ENCODE results near the gene PHF13. TPM values are rescaled to one million over a fixed set of nuclear protein-coding genes. Genes with fewer than 3 reads are reported as not detected.
"Not testable (repeated sequence)": the region's sequence is repeated elsewhere in the genome, so short reads cannot be mapped to it uniquely, and the experiment has no call there.

The PHF13 gene
- total and polyA plus RNA-seq, 8 donors, result 4.0 to 8.3 (median 4.8) TPM

DNA sequence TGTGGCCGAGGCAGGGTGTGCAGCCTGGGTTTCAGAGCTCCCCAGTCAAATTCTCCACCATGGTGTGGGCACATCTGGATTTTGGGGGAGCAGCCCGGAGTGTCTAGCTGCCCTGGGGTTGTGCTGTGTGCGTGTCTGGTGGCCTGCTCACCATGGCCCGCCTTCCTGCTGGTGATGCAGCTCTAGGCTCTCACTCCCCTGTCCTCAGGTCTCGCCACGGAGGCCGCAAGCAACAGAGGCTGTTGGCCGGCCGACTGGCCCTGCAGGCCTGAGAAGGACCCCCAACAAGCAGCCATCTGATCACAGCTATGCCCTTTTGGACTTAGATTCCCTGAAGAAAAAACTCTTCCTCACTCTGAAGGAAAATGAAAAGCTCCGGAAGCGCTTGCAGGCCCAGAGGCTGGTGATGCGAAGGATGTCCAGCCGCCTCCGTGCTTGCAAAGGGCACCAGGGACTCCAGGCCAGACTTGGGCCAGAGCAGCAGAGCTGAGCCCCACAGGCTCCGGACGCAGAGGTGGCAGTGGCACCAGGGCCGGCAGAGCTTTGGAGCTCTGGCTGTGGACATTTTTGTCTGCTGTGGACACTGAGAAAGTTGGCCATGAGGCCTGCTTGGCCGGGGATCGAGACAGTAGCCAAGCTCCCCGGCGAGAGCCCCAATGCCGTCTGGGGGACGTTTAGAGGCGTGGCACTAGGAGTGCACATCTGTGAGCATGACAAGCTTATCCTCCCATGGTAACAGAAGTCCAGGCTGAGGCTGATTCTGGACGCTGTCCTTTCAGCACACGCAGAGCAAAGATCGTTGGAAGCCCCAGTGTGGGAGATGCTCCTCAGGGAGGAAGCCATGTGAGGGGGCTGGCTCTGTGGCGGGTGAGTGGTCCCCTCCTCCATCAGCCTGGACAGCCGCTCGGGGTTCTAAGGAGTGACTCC lies 19.3 kb downstream of the PHF13 start:
- Histone ChIP-seq H3K4me3 (no peak overlapping the region), H3K9me3 (no peaks in the 10 kb centered on the region), H3K36me3 (peaks cover 0 to 40% (median 15%) of the 10 kb centered on the region in 3 donors), H3K27ac (no peak overlapping the region), H3K27me3 (no peaks in the 10 kb centered on the region), H3K4me1 (peaks cover 0 to 4% (median 0%) of the 10 kb centered on the region in 3 donors)
- WGBS, 2 donors, result 88 to 92% methylated on average over 29 to 30 of the region's 30 CpGs
- FAIRE-seq (no peak), DNase-seq (no peak), ATAC-seq (no peak)
- intact Hi-C loops (cut with DNase I), result no loop called here
- TF ChIP-seq, protein P1, sequence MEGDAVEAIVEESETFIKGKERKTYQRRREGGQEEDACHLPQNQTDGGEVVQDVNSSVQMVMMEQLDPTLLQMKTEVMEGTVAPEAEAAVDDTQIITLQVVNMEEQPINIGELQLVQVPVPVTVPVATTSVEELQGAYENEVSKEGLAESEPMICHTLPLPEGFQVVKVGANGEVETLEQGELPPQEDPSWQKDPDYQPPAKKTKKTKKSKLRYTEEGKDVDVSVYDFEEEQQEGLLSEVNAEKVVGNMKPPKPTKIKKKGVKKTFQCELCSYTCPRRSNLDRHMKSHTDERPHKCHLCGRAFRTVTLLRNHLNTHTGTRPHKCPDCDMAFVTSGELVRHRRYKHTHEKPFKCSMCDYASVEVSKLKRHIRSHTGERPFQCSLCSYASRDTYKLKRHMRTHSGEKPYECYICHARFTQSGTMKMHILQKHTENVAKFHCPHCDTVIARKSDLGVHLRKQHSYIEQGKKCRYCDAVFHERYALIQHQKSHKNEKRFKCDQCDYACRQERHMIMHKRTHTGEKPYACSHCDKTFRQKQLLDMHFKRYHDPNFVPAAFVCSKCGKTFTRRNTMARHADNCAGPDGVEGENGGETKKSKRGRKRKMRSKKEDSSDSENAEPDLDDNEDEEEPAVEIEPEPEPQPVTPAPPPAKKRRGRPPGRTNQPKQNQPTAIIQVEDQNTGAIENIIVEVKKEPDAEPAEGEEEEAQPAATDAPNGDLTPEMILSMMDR (IDR thresholded peaks at IDR 0.05), result no peak

- H3K4me3 ChIP-seq, result no peak overlapping the region
- FAIRE-seq (no peak), ATAC-seq (peak; percentile 63 to 85 (median 80)), DNase-seq (peak; percentile 47 to 89 (median 77))
- TF ChIP-seq, protein P1 (IDR thresholded peaks at IDR 0.05), result peak in 3 of 4 donors; percentile 21 to 38 (median 22)
- WGBS, 2 donors, result 65 to 69% methylated on average over 29 of the region's 29 CpGs
- H3K27me3 ChIP-seq, result no peaks in the 10 kb centered on the region
- intact Hi-C loops (cut with DNase I), result no loop called here
- no peak overlapping the region for H3K27ac ChIP-seq
- H3K4me1 ChIP-seq, result peaks cover 0 to 4% (median 0%) of the 10 kb centered on the region in 3 donors
- no peaks in the 10 kb centered on the region for H3K9me3 ChIP-seq
- H3K36me3 ChIP-seq, result peaks cover 0 to 46% (median 15%) of the 10 kb centered on the region in 3 donors
Measured at GRCh38 chr1:6634371-6635052, 21.0 kb downstream of the PHF13 start.

DNA sequence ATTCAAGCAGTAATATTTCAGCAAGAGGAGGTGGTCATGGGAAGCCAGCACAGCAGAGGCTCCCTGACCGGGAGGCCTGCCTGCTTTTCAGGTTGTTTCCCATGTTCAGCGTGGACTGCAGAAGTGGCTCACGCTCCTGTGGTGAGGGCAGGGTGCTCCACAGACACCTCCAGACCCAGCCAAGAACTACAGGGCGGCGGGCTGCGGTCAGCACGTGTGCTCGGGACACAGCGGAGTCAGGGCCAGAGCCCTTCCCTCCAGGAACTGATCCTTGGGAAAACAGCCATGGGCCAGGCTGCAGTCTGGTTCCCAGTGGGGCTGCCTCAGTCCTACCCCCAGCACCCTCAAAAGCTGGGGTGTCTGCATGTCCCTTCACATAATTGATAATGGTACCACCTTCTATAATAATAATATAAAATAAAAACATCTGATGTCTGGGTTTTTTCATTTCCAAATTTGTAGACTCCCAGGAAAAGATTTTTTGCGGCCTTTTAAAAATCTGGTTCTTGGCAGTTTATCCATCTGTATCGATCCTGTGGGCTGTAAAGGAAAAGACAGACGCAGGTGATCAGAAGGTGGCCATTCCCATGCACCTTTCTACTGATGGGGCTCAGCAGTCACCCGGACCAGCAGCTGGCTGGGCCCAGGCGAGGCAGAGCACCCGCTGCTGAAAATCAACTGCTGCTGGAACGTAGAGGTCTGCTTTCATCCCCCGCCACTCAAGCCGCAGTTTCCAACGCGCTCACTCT lies 21.8 kb downstream of the PHF13 start:
- FAIRE-seq (no peak), ATAC-seq (peak; percentile 15 to 55 (median 44)), DNase-seq (peak in 1 of 6 donors; percentile 73)
- Histone ChIP-seq H3K4me3 (no peak overlapping the region), H3K27me3 (no peaks in the 10 kb centered on the region), H3K36me3 (peaks cover 0 to 47% (median 15%) of the 10 kb centered on the region in 3 donors), H3K9me3 (no peaks in the 10 kb centered on the region), H3K4me1 (peaks cover 0 to 4% (median 0%) of the 10 kb centered on the region in 3 donors), H3K27ac (peak overlapping the region in 1 of 4 donors; percentile 17)
- TF ChIP-seq, protein P1 (IDR thresholded peaks at IDR 0.05), result no peak
- 56 to 58% methylated on average over 20 of the region's 20 CpGs for WGBS, 2 donors
- intact Hi-C loops (cut with DNase I), result no loop called here

DNA sequence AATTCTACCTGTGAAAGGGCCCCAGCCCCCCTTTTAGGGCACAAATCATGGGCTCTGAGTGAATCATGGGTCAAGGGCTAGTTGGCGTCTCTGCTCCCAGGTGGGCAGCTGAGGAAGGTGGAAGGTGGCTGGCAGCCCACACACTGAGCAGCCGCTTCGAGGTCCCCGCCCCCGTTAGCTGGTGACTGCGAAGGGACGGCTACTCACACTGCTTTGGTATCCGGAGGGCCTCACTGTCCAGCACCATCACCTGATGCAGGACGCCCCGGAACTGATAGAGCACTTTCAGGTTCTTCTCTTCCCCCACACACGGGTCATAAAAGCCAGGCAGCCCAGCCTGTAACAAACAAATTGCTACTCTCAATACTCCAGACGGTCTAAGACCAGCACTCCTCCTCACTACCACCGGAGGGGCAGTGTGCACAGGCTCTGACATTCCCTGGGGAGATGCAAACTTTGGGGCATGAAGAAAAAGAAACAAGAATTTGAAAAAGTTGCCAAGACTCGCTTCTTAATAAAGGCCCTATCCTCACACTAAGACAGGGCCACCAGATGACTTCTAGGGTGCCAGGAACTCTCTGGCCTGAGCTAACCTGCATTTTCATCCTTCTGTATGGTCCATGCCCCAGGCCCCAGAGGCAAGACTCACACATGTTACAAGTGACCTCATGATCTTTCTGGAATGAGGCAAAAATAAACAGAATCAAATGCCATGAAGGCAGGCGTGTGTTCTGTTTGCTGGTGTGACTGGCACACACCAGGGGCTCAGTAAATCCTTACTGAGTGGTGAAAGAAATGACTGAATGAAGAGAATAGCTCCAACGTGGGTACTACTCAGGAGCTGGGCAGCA lies 22.6 kb downstream of the PHF13 start:
- no peaks in the 10 kb centered on the region for H3K27me3 ChIP-seq
- peaks cover 0 to 4% (median 0%) of the 10 kb centered on the region in 3 donors for H3K4me1 ChIP-seq
- H3K9me3 ChIP-seq, result no peaks in the 10 kb centered on the region
- TF ChIP-seq, protein P1 (IDR thresholded peaks at IDR 0.05), result no peak
- no peak for FAIRE-seq
- intact Hi-C loops (cut with DNase I), result no loop called here
- no peak for DNase-seq
- ATAC-seq, result peak in 1 of 4 donors; percentile 10
- WGBS, 2 donors, result 69 to 70% methylated on average over 16 of the region's 16 CpGs
- peak overlapping the region in 1 of 4 donors; percentile 17 for H3K27ac ChIP-seq
- H3K4me3 ChIP-seq, result no peak overlapping the region
- peaks cover 0 to 50% (median 15%) of the 10 kb centered on the region in 3 donors for H3K36me3 ChIP-seq

- H3K4me1 ChIP-seq; DNase-seq; H3K27ac ChIP-seq; H3K4me3 ChIP-seq; FAIRE-seq; ATAC-seq; intact Hi-C loops (cut with DNase I); H3K27me3 ChIP-seq; H3K9me3 ChIP-seq: not testable (repeated sequence)
- 90 to 96% methylated on average over 6 of the region's 6 CpGs for WGBS, 2 donors
- peaks cover 0 to 50% (median 15%) of the 10 kb centered on the region in 3 donors for H3K36me3 ChIP-seq
Measured at GRCh38 chr1:6636778-6637177, 23.2 kb downstream of the PHF13 start.
